ENCODE results near the gene DNAI7.

- TF ChIP-seq JUND (IDR thresholded peaks at IDR 0.05): no peak
- no peak for TF ChIP-seq CTCF (IDR thresholded peaks at IDR 0.05)
Observed at GRCh38 chr12:25058658-25059058, 136.3 kb downstream of the DNAI7 start.

Data from SK-N-SH (cell line).